Tibial nerve (tissue), 4 donors: ENCODE results near the gene LPIN2.

Source experiments
- CTCF ChIP-seq, 5 experiments: fragments of 200-600 bp in 3 of 5; fragments of 450-650 bp in 2 of 5; sonication (generic) in 3 of 5; IDR thresholded peaks; one replicate each; pipeline ENCODE4 v1.5.1; 2016 to 2019; ENCODE audit warnings: antibody characterized with exemption in 5 of 5, mild to moderate bottlenecking in 3 of 5, moderate library complexity in 2 of 5
- EP300 ChIP-seq, 2 donors: sonication (generic); formaldehyde crosslinking; IDR thresholded peaks; one replicate each; pipeline ENCODE4 v1.6.1; 2017; ENCODE audit warnings: antibody characterized with exemption in 2 of 2, mild to moderate bottlenecking in 1 of 2

- TF ChIP-seq CTCF (IDR thresholded peaks at IDR 0.05) (no peak), EP300 (IDR thresholded peaks at IDR 0.05) (no peak)
Observed at GRCh38 chr18:3055816-3056215, 42.9 kb upstream of the LPIN2 start.
